Gastroesophageal sphincter (tissue), 4 donors: ENCODE measurements around the gene USP15. TPM values are rescaled to one million over a fixed set of nuclear protein-coding genes. Genes with fewer than 3 reads are reported as not detected.

Source experiments
- ATAC-seq: fragments of 150-250 bp; one replicate; pipeline ENCODE4 v1.9.1; 2016; ENCODE audit warnings: mild to moderate bottlenecking, moderate library complexity
- H3K27ac ChIP-seq, 4 donors: fragments of 200-600 bp; sonication (generic) in 3 of 4; 1 replicate in 3 of 4; 2 replicates in 1 of 4; pipeline ENCODE4 v1.5.1; 2016 to 2019
- H3K27me3 ChIP-seq: fragments of 200-600 bp; sonication (generic); one replicate; pipeline ENCODE4 v1.5.1; 2019
- H3K36me3 ChIP-seq, 2 donors: fragments of 200-600 bp; sonication (generic); one replicate each; pipeline ENCODE4 v1.5.1; 2019; ENCODE audit warnings: control low read depth in 1 of 2
- H3K4me1 ChIP-seq, 3 donors: fragments of 200-600 bp; sonication (generic); 1 replicate in 2 of 3; 2 replicates in 1 of 3; pipeline ENCODE4 v1.5.1; 2016 to 2019; ENCODE audit warnings: control low read depth in 2 of 3
- H3K4me3 ChIP-seq, 2 donors: fragments of 200-600 bp; sonication (generic); one replicate each; pipeline ENCODE4 v1.5.1; 2019; ENCODE audit warnings: mild to moderate bottlenecking in 1 of 2, moderate library complexity in 1 of 2
- H3K9me3 ChIP-seq, 3 donors: fragments of 200-600 bp; sonication (generic); one replicate each; pipeline ENCODE4 v1.5.1; 2017 to 2019; ENCODE audit warnings: control low read depth in 2 of 3
- EP300 ChIP-seq: sonication (generic); formaldehyde crosslinking; IDR thresholded peaks from one replicate; pipeline ENCODE4 v1.6.1; 2017; ENCODE audit warnings: antibody characterized with exemption, mild to moderate bottlenecking
- POLR2A ChIP-seq, 2 donors: fragments of 450-650 bp; IDR thresholded peaks; one replicate each; pipeline ENCODE4 v1.6.1; 2017; ENCODE audit warnings: antibody characterized with exemption in 2 of 2, mild to moderate bottlenecking in 2 of 2, moderate library complexity in 1 of 2
- POLR2AphosphoS5 ChIP-seq: sonication (generic); formaldehyde crosslinking; IDR thresholded peaks from one replicate; pipeline ENCODE4 v1.6.1; 2017; ENCODE audit warnings: antibody characterized with exemption
- WGBS, 2 donors: methylation state at CpG; one replicate each; pipeline ENCODE4 v1.1.5; 2018; ENCODE audit warnings: low coverage in 1 of 2; 5-methylcytosine and 5-hydroxymethylcytosine counted together
- total RNA-seq, 4 donors: library from RNA; depleted of rRNA; stranded (reverse); fragments of >200 nt; gene quantifications; one replicate each; pipeline ENCODE4 v1.1.0, GENCODE V29; 2016
- TF ChIP-seq, protein P1 (sequence below), 4 experiments: fragments of 200-600 bp in 2 of 4; fragments of 450-650 bp in 2 of 4; sonication (generic) in 1 of 4; IDR thresholded peaks; one replicate each; pipeline ENCODE4 v1.5.1; 2017 to 2019; ENCODE audit warnings: antibody characterized with exemption in 4 of 4, mild to moderate bottlenecking in 2 of 4, moderate library complexity in 2 of 4

Gene USP15
- total RNA-seq, 4 donors from 2014 or later, result 33.6 to 84.8 (median 70.0) TPM

DNA sequence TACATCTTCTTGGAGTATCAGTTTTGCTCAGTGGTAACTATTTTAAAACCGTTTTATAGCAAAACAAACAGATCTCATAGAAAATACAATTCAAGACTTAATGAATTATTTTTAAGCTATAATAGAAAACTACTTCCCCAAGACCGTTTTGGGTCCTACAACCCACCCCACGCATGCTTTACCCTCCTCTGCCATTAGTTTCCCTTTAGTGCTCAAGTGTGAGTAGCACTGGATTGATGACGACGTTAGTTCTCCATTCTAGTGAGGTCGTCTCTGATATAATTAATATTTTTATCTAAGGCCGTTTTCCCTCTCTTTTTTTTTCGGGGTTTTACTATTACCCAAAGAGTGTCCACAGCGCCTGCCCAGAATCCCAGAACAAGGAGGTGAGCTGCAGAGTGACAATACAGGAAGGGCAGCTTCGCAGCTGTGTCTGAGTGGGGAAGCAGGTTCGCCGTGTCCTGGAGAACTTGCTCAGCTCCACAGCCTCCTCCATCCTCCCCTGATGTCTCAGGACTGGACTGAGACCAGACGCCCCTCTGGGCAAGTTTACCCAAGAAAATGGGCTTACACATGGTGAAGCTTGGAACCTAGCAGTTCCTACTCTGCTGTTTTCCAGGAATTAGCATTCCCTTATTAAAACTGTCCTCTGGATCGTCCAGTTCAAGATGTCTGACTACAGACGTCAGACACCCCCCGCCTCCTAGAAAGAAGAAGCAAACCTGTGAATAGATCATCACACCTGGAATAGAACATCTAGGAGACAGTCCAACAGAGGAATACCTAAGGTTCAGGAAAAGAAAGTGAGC, 174.5 kb downstream of the USP15 start:
- H3K27ac ChIP-seq, result no peak overlapping the region
- TF ChIP-seq, protein P1, sequence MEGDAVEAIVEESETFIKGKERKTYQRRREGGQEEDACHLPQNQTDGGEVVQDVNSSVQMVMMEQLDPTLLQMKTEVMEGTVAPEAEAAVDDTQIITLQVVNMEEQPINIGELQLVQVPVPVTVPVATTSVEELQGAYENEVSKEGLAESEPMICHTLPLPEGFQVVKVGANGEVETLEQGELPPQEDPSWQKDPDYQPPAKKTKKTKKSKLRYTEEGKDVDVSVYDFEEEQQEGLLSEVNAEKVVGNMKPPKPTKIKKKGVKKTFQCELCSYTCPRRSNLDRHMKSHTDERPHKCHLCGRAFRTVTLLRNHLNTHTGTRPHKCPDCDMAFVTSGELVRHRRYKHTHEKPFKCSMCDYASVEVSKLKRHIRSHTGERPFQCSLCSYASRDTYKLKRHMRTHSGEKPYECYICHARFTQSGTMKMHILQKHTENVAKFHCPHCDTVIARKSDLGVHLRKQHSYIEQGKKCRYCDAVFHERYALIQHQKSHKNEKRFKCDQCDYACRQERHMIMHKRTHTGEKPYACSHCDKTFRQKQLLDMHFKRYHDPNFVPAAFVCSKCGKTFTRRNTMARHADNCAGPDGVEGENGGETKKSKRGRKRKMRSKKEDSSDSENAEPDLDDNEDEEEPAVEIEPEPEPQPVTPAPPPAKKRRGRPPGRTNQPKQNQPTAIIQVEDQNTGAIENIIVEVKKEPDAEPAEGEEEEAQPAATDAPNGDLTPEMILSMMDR (IDR thresholded peaks at IDR 0.05), result no peak
- TF ChIP-seq EP300 (no peak), POLR2AphosphoS5 (no peak), POLR2A (IDR thresholded peaks at IDR 0.05) (no peak)
- H3K9me3 ChIP-seq, result no peaks in the 10 kb centered on the region
- H3K27me3 ChIP-seq, result peaks cover 51% of the 10 kb centered on the region
- ATAC-seq, result no peak
- H3K36me3 ChIP-seq, result no peaks in the 10 kb centered on the region
- peak overlapping the region; percentile 15 to 49 for H3K4me3 ChIP-seq
- 34% methylated on average over 8 to 15 of the region's 16 CpGs for WGBS, 2 donors
- peaks cover 0 to 19% (median 10%) of the 10 kb centered on the region in 3 donors for H3K4me1 ChIP-seq

GRCh38 chr12:62435303-62436163, 175.3 kb downstream of the USP15 start:
- WGBS, 2 donors, result 7% methylated on average over 3 of the region's 29 CpGs; no CpG with 5 or more reads in 1 of the 2 donors

DNA sequence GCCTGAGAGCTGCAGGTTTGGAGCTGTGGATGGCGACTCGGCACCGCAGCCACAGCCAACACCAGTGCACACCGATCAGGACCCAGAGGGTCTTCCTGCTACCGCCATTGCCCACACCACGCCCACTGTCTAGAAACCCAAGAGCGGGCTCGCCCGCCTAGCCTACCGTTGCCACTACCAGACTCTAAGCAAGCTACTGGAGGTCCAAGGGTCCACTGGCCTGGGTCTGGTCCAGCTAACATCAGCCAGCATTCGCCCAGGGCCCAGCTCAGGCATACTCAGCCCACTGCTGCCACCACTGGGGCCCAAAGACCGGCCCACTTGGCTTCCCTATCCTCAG, 175.9 kb downstream of the USP15 start:
- Histone ChIP-seq H3K4me1 (peaks cover 0 to 19% (median 10%) of the 10 kb centered on the region in 3 donors), H3K27ac (no peak overlapping the region), H3K36me3 (no peaks in the 10 kb centered on the region), H3K27me3 (peaks cover 38% of the 10 kb centered on the region), H3K4me3 (peak overlapping the region in 1 of 2 donors; percentile 49), H3K9me3 (peaks cover 0 to 4% (median 0%) of the 10 kb centered on the region in 3 donors)
- TF ChIP-seq, protein P1 (IDR thresholded peaks at IDR 0.05), result no peak
- no peak for TF ChIP-seq EP300
- no peak for TF ChIP-seq POLR2A (IDR thresholded peaks at IDR 0.05)
- no peak for TF ChIP-seq POLR2AphosphoS5
- no CpG with 5 or more reads among the region's 12 CpGs for WGBS, 2 donors
- ATAC-seq, result no peak

More at GRCh38 chr12:62435303-62436163, 175.3 kb downstream of the USP15 start:
- Histone ChIP-seq H3K4me1 (peaks cover 0 to 19% (median 10%) of the 10 kb centered on the region in 3 donors), H3K9me3 (no peaks in the 10 kb centered on the region), H3K36me3 (no peaks in the 10 kb centered on the region), H3K27ac (no peak overlapping the region), H3K27me3 (peaks cover 43% of the 10 kb centered on the region), H3K4me3 (peak overlapping the region; percentile 15 to 49)
- TF ChIP-seq EP300 (no peak), POLR2AphosphoS5 (no peak)
- TF ChIP-seq, protein P1 (IDR thresholded peaks at IDR 0.05), result peak in 3 of 4 experiments; percentile 15 to 52 (median 27)
- peak; percentile 39 for ATAC-seq

GRCh38 chr12:62438098-62438692, 178.0 kb downstream of the USP15 start:
- Histone ChIP-seq H3K4me1 (peaks cover 0 to 19% (median 10%) of the 10 kb centered on the region in 3 donors), H3K36me3 (no peaks in the 10 kb centered on the region), H3K4me3 (no peak overlapping the region), H3K27ac (no peak overlapping the region), H3K27me3 (peaks cover 26% of the 10 kb centered on the region), H3K9me3 (peaks cover 0 to 25% (median 0%) of the 10 kb centered on the region in 3 donors)
- 2 to 18% methylated on average over 6 of the region's 6 CpGs for WGBS, 2 donors
- peak; percentile 43 for ATAC-seq
- no peak for TF ChIP-seq POLR2A (IDR thresholded peaks at IDR 0.05)
- TF ChIP-seq, protein P1 (IDR thresholded peaks at IDR 0.05), result peak; percentile 51 to 76 (median 72)
- no peak for TF ChIP-seq EP300
- TF ChIP-seq POLR2AphosphoS5, result no peak
